ENCODE results near the gene ANLN. TPM values are rescaled to one million over a fixed set of nuclear protein-coding genes. Genes with fewer than 3 reads are reported as not detected.

ANLN gene
- total and polyA plus RNA-seq, 3 donors from 2014 or later, result 17.3 to 35.5 (median 17.6) TPM

DNA sequence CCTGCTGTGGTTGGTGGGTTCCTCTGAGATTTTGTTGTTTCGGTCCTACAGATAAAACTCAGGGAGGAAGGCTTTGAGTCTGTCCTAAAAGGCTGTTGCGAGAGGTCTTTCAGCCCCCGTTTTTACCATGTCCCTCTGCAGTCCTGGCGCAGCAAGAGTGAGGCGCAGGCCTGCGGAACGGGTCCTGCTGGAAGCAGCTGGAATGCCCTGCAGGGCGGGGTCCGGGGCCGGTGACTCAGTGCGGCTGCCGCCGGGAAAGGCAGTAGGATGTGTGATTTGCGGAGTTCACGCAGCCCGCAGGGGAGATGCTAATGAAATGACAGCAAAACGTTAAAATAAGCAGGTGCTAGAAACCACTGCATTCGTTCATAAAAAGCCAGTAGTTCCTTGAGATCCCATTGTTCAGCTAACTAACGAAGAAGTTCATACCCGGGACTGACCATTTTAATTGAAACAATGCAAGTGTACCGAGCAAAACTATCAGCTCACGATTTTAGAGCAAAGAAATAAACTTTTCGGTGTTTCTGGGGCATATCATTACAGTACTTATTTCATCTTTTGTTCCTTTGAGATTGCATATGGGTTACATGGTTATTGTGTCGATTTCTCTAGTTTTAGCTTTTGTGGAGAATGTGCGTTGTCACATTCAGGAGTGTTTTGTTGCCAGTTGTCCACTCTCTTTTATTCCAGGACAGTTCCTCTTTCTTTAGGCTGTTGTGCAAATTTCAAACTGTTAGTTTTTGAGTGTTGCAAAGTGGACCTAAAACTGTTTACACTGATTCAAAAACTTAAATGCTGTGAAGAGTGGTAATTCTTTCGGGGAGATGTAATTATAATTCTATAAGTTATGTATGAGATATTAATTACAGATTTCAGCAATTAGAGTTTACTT, 783 bp downstream of the ANLN start:
- Histone ChIP-seq H3K4me1 (peaks cover 7% of the 10 kb centered on the region), H3K27me3 (no peaks in the 10 kb centered on the region), H3K4me3 (peak overlapping the region; percentile 53 to 67), H3K27ac (peak overlapping the region; percentile 43 to 75), H3K36me3 (ENCODE audit: low read depth, missing control alignments) (no peaks in the 10 kb centered on the region), H3K9me3 (no peaks in the 10 kb centered on the region)
- 2% methylated on average over 20 to 26 of the region's 26 CpGs for WGBS, 2 donors
- peak; percentile 60 for DNase-seq
- TF ChIP-seq, protein P1, sequence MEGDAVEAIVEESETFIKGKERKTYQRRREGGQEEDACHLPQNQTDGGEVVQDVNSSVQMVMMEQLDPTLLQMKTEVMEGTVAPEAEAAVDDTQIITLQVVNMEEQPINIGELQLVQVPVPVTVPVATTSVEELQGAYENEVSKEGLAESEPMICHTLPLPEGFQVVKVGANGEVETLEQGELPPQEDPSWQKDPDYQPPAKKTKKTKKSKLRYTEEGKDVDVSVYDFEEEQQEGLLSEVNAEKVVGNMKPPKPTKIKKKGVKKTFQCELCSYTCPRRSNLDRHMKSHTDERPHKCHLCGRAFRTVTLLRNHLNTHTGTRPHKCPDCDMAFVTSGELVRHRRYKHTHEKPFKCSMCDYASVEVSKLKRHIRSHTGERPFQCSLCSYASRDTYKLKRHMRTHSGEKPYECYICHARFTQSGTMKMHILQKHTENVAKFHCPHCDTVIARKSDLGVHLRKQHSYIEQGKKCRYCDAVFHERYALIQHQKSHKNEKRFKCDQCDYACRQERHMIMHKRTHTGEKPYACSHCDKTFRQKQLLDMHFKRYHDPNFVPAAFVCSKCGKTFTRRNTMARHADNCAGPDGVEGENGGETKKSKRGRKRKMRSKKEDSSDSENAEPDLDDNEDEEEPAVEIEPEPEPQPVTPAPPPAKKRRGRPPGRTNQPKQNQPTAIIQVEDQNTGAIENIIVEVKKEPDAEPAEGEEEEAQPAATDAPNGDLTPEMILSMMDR (IDR thresholded peaks at IDR 0.05), result no peak
- TF ChIP-seq POLR2A (IDR thresholded peaks at IDR 0.05), result no peak
- intact Hi-C loops (cut with DNase I; ENCODE audit: low total_unique reads), result no loop called here

DNA sequence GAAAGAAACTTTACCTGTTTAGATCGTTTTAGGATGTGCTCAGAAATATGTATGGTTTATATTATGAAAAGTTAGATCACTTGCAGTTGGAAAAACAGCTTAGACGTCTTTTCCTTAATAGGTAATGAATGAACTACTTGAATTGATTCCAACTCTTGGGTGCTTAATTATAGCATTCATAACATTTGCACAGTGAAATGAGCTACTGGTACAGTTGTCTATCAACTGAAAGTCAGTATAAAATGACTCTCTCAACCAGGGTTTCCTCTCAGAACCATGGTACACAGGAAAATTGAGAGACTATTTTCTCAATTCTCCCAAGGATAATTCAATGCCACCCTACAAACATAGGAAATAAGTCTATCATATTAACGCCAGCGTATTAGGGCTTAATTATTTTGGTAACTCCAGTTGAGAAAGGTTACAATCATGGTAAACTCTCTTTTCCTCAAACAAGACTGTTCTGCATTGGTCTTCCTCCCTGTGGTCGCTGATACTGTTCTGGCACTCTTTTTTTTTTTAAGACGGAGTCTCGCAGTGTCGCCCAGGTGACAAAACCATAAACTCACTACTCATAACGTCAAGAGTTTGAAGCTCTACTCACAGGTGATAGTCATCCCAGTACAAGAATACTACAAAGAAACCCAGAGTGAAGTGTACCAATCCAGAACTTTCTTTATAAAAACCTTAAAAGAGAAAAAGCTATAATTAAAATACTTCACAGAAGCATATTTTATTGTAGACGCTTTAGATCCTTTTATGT, 2.0 kb downstream of the ANLN start:
- Histone ChIP-seq H3K4me1 (peaks cover 7% of the 10 kb centered on the region), H3K9me3 (no peaks in the 10 kb centered on the region), H3K4me3 (no peak overlapping the region), H3K27ac (no peak overlapping the region), H3K36me3 (ENCODE audit: low read depth, missing control alignments) (no peaks in the 10 kb centered on the region), H3K27me3 (no peaks in the 10 kb centered on the region)
- TF ChIP-seq POLR2A (IDR thresholded peaks at IDR 0.05), result no peak
- TF ChIP-seq, protein P1 (IDR thresholded peaks at IDR 0.05), result no peak
- intact Hi-C loops (cut with DNase I; ENCODE audit: low total_unique reads), result no loop called here
- no peak for DNase-seq
- WGBS, 2 donors, result 54 to 66% methylated on average over 10 of the region's 10 CpGs

DNA sequence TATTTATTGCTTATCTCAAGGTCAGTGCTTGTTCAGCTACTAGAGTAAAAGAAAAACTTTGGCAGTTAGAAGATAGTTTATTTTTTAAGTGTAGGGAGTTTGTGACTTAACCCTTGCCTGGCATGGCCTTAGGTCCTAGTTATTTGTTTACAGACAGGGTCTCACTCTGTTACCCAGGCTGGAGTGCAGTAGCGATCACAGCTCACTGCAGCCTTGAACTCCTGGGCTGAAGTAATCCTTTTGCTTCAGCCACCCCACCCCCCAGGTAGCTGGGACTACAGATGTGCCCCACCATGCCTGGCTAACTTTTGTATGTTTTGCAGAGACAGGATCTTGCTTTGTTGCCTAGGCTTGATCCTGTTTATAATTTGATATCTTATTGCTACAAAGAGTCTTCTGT, 4.2 kb downstream of the ANLN start:
- Histone ChIP-seq H3K4me1 (peaks cover 4% of the 10 kb centered on the region), H3K4me3 (no peak overlapping the region), H3K9me3 (no peaks in the 10 kb centered on the region), H3K27ac (no peak overlapping the region), H3K27me3 (no peaks in the 10 kb centered on the region), H3K36me3 (ENCODE audit: low read depth, missing control alignments) (no peaks in the 10 kb centered on the region)
- intact Hi-C loops (cut with DNase I; ENCODE audit: low total_unique reads), result no loop called here
- no peak for DNase-seq
- TF ChIP-seq, protein P1 (IDR thresholded peaks at IDR 0.05), result no peak
- TF ChIP-seq POLR2A (IDR thresholded peaks at IDR 0.05), result no peak
- WGBS, 2 donors, result 50 to 54% methylated on average over 1 of the region's 1 CpG

DNA sequence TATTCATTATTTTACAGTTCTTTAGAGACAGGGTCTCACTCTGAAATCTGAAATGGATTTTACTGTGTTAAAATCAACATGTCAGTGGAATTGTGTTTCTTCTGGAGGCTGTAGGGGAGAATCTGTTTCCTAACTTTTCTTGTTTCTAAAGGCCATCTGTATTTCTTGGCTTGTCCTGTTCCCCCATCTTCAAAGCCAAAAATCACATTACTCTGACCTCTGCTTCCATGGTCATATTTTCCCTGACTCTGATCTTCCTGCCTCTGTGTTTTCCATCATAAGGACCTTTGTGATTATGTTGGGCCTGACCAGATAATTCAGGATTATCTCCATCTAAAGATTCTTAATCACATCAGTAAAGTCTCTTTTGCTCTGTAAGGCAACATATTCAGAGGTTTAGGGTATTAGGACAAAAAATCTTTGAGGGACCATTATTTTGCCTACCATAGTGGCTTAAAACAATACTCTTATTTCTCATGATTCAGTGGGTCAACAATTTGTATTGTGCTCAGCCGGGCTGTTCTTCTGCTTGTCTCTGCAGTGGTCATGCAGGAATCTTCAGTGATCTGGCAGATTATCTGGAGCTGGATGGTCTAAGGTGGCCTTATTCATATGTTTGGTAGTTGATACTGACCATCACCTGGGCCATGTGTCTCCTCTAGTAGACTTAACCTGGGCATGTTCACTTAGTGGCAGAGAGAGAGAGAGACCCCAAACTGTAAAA, 5.7 kb downstream of the ANLN start:
- Histone ChIP-seq H3K4me3 (no peak overlapping the region), H3K27ac (no peak overlapping the region), H3K4me1 (no peaks in the 10 kb centered on the region), H3K9me3 (no peaks in the 10 kb centered on the region), H3K27me3 (no peaks in the 10 kb centered on the region), H3K36me3 (ENCODE audit: low read depth, missing control alignments) (no peaks in the 10 kb centered on the region)
- DNase-seq, result no peak
- intact Hi-C loops (cut with DNase I; ENCODE audit: low total_unique reads), result no loop called here
- TF ChIP-seq, protein P1 (IDR thresholded peaks at IDR 0.05), result no peak
- 92 to 100% methylated on average over 1 of the region's 1 CpG for WGBS, 2 donors
